SKM-1 (cell line): Measurements from ENCODE around the gene SLC34A1.
"Not testable (repeated sequence)": the region's sequence is repeated elsewhere in the genome, so short reads cannot be mapped to it uniquely, and the experiment has no call there.

Experiments used
- DNase-seq: peaks from one replicate; lab custom pipeline; 2025; ENCODE audit not compliant: unreplicated experiment; lab: John Stamatoyannopoulos, UW

Gene SLC34A1

GRCh38 chr5:177384134-177384533 is at the start of gene SLC34A1:
SLC34A1 (plus strand) TSS chr5:177384434; CDS start chr5:177385742, 1,308 bp downstream.
- no peak for DNase-seq

- no peak for DNase-seq
Observed at GRCh38 chr5:177334781-177335700, 49.2 kb upstream of the SLC34A1 start.

DNA sequence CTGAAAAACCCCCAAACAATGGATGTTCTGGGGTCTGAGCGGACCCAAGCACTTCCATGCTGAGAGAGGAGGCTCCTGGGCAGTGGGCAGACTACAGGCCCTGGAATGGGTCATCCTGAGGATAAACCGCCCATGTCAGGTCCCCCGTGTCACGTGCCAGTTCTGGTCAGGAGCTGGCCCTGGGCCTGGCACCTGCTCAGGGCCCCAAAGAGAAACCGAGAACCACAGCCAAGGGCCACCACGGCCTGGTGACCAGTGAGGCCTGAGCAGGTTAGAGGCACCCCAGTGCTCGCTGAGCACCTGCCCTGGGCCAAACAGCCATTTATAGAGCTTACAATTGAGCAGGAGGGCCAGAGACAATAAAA is 48.6 kb upstream of the SLC34A1 start:
- no peak for DNase-seq

DNA sequence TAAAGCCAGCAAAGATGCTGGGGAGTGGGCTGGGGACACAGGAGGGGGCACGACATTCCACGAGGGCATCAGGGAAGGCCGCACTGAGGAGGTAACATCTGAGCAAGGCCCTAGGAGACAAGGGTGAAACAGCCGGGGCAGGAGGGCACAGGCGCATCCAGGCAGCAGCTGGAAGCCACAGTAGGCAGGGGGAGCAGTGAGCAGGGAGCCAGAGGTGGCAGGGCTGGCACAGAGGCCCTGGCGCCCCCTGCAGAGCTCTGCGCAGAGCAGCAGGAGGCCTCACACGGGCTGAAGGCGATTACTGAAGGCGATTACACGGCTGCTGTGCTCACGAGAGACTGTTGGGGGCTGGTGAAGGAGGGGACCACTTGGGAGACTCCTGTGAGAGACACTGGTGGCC is 48.1 kb upstream of the SLC34A1 start:
- DNase-seq = no peak

DNA sequence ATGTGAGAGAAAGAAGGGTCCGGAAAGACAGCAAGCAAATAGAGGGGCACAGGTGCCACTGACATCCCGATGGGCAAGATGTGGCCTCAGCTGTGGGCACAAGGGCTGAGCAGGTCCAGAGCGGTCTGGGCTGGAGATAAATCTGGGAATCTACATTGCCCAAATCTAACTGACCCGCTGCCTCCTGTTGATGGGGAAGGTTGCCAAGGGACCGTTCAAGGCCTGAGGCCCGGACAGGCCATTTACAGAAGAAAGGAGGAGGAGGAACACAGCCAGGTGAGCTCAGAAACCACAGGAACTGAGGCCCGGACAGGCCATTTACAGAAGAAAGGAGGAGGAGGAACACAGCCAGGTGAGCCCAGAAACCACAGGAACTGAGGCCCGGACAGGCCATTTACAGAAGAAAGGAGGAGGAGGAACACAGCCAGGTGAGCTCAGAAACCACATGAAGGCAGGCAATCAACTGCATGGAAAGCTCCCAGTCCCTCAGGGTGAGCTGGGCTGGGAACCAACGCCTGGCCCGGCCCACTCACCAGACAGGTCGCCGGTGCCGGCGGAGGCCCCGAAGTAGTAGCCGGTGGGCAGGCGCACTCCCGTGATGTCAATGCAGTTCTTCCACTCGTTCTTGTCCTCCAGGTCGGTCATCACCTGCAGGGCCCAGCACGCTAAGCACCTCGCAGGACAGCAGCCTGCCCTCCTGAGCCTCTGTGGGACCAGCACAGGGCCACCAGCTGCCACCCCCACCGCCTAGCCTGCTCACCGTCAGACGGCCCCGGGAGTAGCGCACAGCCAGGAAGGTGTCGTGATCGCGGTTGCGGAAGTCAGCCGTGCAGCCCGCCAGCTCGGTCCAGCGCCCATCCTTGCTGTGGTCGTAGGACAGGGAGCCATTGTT is 47.4 kb upstream of the SLC34A1 start:
- DNase-seq = no peak

DNA sequence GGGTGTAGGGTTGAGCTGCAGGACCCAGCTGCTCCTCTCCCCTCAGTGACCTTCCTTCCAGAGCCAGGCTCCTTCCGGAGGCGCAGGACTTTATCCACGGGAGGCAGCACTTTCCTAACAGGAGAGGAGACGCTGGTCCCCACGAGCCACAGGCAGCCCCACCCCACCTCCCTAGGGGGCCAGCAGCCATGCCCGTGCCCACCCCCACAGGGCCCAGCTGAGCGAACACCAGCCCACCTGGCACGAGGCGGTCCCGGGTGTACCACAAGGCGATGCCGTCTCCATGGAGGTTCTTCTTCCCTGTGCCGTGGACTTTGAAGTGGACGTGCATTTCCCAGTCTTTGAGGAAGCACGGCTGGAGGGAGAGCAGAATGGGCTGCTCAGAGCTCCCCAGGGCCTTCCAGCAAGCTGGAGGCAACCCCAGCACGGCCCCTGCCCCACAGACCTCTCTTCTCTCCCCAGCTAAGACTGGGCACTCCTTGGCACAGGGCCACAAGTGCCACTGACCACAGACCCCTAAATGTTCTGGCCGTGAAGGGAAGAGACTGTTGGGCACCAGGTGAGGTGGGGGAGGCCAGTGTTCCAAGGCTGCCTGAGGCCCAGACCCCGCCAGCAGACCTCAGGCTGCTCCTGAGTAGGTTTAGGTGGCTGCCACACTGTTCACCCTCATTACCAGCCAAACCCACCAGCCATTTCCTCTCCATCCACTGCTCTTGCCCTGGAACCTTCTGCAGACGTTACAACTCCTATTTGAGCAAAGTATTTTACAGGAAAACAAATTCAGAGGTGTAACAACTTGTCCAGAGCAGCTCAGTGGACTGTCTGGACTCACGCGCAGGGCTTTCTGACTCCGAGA is 45.8 kb upstream of the SLC34A1 start:
- no peak for DNase-seq

- DNase-seq = no peak
Observed at GRCh38 chr5:177339107-177339638, 45.1 kb upstream of the SLC34A1 start.

DNA sequence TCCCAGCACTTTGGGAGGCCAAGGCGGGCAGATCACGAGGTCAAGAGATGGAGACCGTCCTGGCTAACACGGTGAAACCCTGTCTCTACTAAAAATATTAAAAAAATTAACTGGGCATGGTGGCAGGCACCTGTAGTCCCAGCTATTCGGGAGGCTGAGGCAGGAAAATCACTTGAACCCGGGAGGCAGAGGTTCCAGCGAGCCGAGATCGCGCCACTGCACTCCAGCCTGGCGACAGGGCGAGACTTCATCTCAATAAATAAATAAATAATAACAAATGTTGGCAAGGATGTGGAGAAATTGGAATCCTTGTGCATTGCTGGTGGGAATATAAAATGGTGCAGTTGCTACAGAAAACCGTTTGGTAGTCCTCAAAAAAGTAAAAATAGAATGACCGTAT is 41.2 kb upstream of the SLC34A1 start:
- not testable (repeated sequence) for DNase-seq

DNA sequence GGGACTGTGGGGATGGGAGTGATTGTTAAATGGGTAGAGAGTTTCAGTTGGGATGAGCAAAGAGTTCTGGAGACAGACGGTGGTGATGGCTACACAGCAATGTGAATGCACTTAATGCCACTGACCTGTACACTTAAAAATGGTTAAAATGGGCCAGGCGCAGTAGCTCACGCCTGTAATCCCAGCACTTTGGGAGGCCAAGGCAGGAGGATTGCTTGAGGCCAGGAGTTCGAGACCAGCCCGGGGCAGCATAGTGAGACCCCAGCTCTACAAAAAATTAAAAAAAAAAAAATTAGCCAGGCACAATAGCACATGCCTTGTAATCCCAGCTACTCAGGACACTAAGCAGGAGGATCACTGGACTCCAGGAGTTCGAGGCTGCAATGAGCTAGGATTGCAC is 40.5 kb upstream of the SLC34A1 start:
- no peak for DNase-seq

GRCh38 chr5:177344891-177345290 is 39.3 kb upstream of the SLC34A1 start:
- no peak for DNase-seq

DNA sequence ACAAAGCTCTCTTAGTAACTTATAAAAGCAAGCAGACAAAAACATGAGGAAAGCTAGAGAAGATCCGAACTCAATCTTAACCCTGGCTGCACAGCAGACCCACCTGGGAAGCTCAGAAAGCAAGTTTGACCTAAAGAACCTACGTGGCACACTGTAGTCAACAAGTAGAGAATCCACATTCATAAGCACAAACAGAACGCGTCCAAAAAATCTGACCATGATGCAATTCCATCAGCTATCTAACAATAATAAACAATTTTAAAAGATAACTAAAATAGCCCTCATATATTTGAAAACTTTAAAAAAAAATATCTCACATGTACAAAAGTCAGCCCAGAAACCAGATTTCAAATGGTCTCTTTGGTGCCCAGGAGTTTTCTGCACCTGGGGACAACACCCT is 37.4 kb upstream of the SLC34A1 start:
- DNase-seq = no peak

DNA sequence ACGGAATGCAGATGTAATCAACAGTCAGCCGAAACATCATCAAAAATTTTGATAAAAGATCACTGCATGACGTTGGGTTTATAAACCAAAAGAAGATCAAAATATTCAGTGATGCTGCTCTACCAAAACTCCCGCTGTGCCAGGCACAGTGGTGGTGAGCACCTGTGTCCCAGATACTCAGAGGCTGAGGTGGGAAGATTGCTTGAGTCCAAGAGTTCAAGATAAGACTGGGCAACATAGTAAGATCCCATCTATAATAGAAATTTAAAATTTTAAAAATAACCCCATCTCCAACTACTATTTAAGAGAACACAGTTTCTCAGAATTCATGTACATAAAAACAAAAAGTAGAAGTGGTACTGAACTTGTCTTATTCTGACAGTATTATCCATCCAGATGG is 36.5 kb upstream of the SLC34A1 start:
- DNase-seq = no peak

DNA sequence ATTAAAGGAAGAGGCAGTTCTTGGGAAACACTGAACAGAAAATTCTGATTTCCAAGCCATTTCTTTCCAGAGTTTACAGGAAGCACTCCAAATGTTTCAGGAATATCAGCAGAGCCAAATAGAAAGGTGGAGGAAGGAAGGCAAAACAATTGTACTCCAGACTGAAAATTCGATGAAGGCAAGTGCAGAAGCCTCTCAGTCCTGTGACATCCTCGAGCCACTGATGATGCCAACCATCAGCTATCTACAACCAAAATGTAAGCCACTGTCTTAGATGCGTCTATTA is 34.9 kb upstream of the SLC34A1 start:
- no peak for DNase-seq

DNA sequence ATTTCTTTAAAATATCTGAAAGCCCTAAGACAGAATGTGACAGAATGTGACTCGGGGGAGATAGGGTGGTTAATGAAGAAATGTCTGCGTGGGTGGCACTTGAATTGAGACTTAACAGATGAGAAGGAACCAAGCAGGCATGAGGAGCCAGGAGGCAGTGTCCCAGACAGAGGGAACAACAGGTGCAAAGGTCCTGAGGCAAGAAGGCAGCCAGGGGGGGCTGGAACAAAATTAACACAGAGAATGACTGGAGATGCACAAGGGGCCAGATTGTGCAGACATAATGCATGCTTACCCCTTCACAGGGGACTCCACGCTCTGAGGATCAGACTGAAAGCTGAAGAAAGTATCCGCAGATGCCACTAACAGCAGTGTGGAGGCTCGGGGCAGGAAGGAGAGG is 34.5 kb upstream of the SLC34A1 start:
- no peak for DNase-seq

GRCh38 chr5:177350776-177351391 is 33.4 kb upstream of the SLC34A1 start:
- DNase-seq = no peak

- peak; percentile 94 for DNase-seq
Observed at GRCh38 chr5:177351392-177352329, 32.6 kb upstream of the SLC34A1 start, which contains the start of gene LMAN2. LMAN2 (minus strand) TSS chr5:177351668; CDS start chr5:177351647, 21 bp downstream.

- DNase-seq = no peak
Observed at GRCh38 chr5:177353093-177353492, 31.1 kb upstream of the SLC34A1 start.

DNA sequence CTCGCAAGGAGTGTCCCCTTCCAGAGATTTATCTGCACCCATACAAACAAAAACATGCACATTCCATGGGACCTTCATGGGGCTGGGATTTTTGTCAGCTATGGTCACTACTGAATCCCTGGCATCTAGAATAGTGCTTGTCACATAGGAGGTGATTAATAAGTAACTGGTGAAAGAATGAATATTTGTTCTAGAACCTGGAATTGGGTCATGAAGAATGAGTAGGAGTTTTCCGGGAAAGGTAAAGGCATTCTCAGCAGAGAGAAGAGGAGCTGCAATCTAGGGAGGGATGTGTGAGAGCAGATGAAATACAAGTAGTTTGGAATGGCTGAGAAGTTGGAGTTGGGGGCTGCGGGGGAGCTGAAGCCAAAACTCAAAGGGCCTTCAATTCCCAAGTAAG is 30.0 kb upstream of the SLC34A1 start:
- no peak for DNase-seq

DNA sequence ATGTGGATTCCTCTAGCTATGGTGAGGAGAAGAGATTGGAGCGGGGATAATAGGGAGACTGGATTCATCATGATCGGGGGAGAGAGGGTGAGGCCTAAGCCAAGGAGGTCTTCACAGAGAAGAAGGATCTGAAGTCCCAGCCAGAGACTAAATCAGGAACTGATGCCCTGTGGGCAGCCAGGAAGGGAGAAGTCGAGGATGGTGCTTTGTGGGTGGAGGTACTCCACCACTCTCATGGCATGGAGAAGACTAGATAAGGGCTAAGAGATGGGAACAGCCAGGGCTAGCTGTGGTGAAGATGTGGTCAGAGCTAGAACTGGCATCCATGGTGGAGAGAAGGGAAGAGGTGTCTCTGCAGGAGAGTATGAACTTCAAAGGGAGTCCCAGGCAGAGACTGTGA is 29.5 kb upstream of the SLC34A1 start:
- no peak for DNase-seq
